H1 (cell line): Measurements from ENCODE around the gene AAGAB. TPM values are rescaled to one million over a fixed set of nuclear protein-coding genes. Genes with fewer than 3 reads are reported as not detected.

Experiments used
- CTCF ChIA-PET: fragments of 300-600 bp; sonication (Branson Sonifier 250); formaldehyde crosslinking; loops from one replicate; lab custom pipeline; 2021; ENCODE audit not compliant: partially characterized antibody; lab: Charles Lee
- POLR2A ChIA-PET: fragments of 300-600 bp; sonication (Branson Sonifier 250); formaldehyde crosslinking; loops from one replicate; lab custom pipeline; 2021; ENCODE audit warnings: inconsistent platforms; ENCODE audit not compliant: partially characterized antibody; lab: Charles Lee
- DNase-seq, 2 experiments: peaks; one replicate each; pipeline versions ENCODE4 v3.0.0 to v3.0.0-alpha.2; 2010 to 2022; ENCODE audit warnings: low spot score in 2 of 2, low read depth in 1 of 2, mixed read lengths in 1 of 2
- FAIRE-seq: peaks from 2 replicates; lab custom pipeline; 2011; peaks lifted over from hg19 to GRCh38; lab: Jason Lieb, UNC
- H2AFZ ChIP-seq: 2 replicates; pipeline ENCODE4 v1.8.1; 2012; ENCODE audit warnings: low read length, inconsistent platforms
- H2AK5ac ChIP-seq: 2 replicates; pipeline ENCODE4 v1.6.1; 2013; ENCODE audit warnings: low read depth, low read length
- H2BK120ac ChIP-seq: replicated peaks from 2 replicates; pipeline ENCODE3; 2013; ENCODE audit warnings: low read depth, low read length, inconsistent platforms
- H2BK12ac ChIP-seq: 2 replicates; pipeline ENCODE4 v1.6.1; 2013; ENCODE audit warnings: low read depth, low read length
- H2BK15ac ChIP-seq: 2 replicates; pipeline ENCODE4 v1.6.1; 2013; ENCODE audit warnings: low read length
- H2BK20ac ChIP-seq: 2 replicates; pipeline ENCODE4 v1.6.1; 2013; ENCODE audit warnings: low read length
- H2BK5ac ChIP-seq: 2 replicates; pipeline ENCODE4 v1.6.1; 2013; ENCODE audit warnings: low read depth, low read length
- H3K14ac ChIP-seq: 2 replicates; pipeline ENCODE4 v1.6.1; 2013; ENCODE audit warnings: inconsistent platforms; ENCODE audit not compliant: insufficient read length
- H3K18ac ChIP-seq: 2 replicates; pipeline ENCODE4 v1.6.1; 2013; ENCODE audit warnings: low read length; ENCODE audit errors: extremely low read depth
- H3K23ac ChIP-seq: 2 replicates; pipeline ENCODE4 v1.6.1; 2013; ENCODE audit warnings: inconsistent platforms; ENCODE audit not compliant: insufficient read length
- H3K23me2 ChIP-seq: 2 replicates; pipeline ENCODE4 v1.6.1; 2013; ENCODE audit warnings: low read depth, low read length
- H3K27ac ChIP-seq: 2 replicates; pipeline ENCODE4 v1.6.1; 2011; ENCODE audit warnings: low read depth, low read length, inconsistent platforms
- H3K27me3 ChIP-seq, 4 experiments: replicated peaks in 1 of 4; 1 replicate in 1 of 4; 2 replicates in 3 of 4; pipeline versions ENCODE4 v1.6.1 to v1.8.1; 2011 to 2013; ENCODE audit warnings: low read length in 3 of 4, mild to moderate bottlenecking in 3 of 4, inconsistent platforms in 2 of 4, mixed read lengths in 2 of 4, moderate library complexity in 1 of 4; ENCODE audit not compliant: control insufficient read depth in 3 of 4, insufficient read depth in 3 of 4; ENCODE audit errors: extremely low read depth in 1 of 4
- H3K36me3 ChIP-seq, 4 experiments: 2 replicates each; pipeline versions ENCODE4 v1.6.1 to v1.8.1; 2011 to 2013; ENCODE audit warnings: mild to moderate bottlenecking in 4 of 4, low read length in 3 of 4, moderate library complexity in 2 of 4, control low read depth in 1 of 4, inconsistent platforms in 1 of 4; ENCODE audit not compliant: insufficient read depth in 4 of 4, control insufficient read depth in 2 of 4
- H3K4ac ChIP-seq: replicated peaks from 2 replicates; pipeline ENCODE3; 2013; ENCODE audit warnings: low read length, low read depth, mixed read lengths, inconsistent platforms; ENCODE audit not compliant: insufficient read length
- H3K4me1 ChIP-seq, 4 experiments: replicated peaks in 1 of 4; 1 replicate in 1 of 4; 2 replicates in 3 of 4; pipeline versions ENCODE4 v1.6.1 to v1.8.1; 2011 to 2013; ENCODE audit warnings: low read length in 3 of 4, inconsistent platforms in 2 of 4, mixed read lengths in 1 of 4; ENCODE audit not compliant: insufficient read depth in 4 of 4, control insufficient read depth in 3 of 4
- H3K4me2 ChIP-seq, 2 experiments: 2 replicates each; pipeline versions ENCODE4 v1.6.1 to v1.8.1; 2011 to 2013; ENCODE audit warnings: low read depth in 2 of 2, low read length in 2 of 2, control low read depth in 1 of 2, inconsistent platforms in 1 of 2, mild to moderate bottlenecking in 1 of 2; ENCODE audit not compliant: insufficient read depth in 1 of 2
- H3K4me3 ChIP-seq, 4 experiments: fragments of 200-600, 300-600 bp in 1 of 4; sonication (generic), shearing (Covaris generic), sonication (Bioruptor Twin) in 1 of 4; 2 replicates each; pipeline versions ENCODE4 v1.5.1 to v1.8.1; 2011 to 2016; ENCODE audit warnings: low read length in 4 of 4, low read depth in 3 of 4, control low read depth in 2 of 4, inconsistent platforms in 2 of 4, mild to moderate bottlenecking in 2 of 4, mixed read lengths in 1 of 4, moderate library complexity in 1 of 4; ENCODE audit not compliant: insufficient read depth in 2 of 4; ENCODE audit errors: extremely low read depth in 1 of 4
- H3K56ac ChIP-seq: replicated peaks from 2 replicates; pipeline ENCODE3; 2013; ENCODE audit warnings: low read depth, mild to moderate bottlenecking, mixed read lengths, low read length, inconsistent platforms; ENCODE audit not compliant: insufficient read length
- H3K79me1 ChIP-seq: 2 replicates; pipeline ENCODE4 v1.6.1; 2013; ENCODE audit warnings: low read depth, low read length, control low read depth
- H3K79me2 ChIP-seq, 2 experiments: 2 replicates each; pipeline versions ENCODE4 v1.6.1 to v1.8.1; 2012 to 2013; ENCODE audit warnings: low read length in 2 of 2, mild to moderate bottlenecking in 2 of 2, inconsistent platforms in 1 of 2; ENCODE audit not compliant: insufficient read depth in 2 of 2, control insufficient read depth in 1 of 2
- H3K9ac ChIP-seq, 4 experiments: replicated peaks in 1 of 4; 1 replicate in 1 of 4; 2 replicates in 3 of 4; pipeline versions ENCODE4 v1.6.1 to v1.8.1; 2011 to 2013; ENCODE audit warnings: low read depth in 3 of 4, low read length in 3 of 4, control low read depth in 2 of 4, mild to moderate bottlenecking in 2 of 4, moderate library complexity in 2 of 4, inconsistent platforms in 1 of 4; ENCODE audit errors: extremely low read depth in 1 of 4
- H3K9me3 ChIP-seq, 2 experiments: 2 replicates each; pipeline versions ENCODE4 v1.6.1 to v1.8.1; 2012 to 2013; ENCODE audit warnings: mild to moderate bottlenecking in 2 of 2, moderate library complexity in 2 of 2, control low read depth in 1 of 2, inconsistent platforms in 1 of 2, low read depth in 1 of 2, low read length in 1 of 2, mixed read lengths in 1 of 2; ENCODE audit not compliant: insufficient read depth in 2 of 2
- H4K20me1 ChIP-seq, 2 experiments: replicated peaks in 1 of 2; 2 replicates each; pipeline versions ENCODE3 to v1.8.1; 2011 to 2013; ENCODE audit warnings: inconsistent platforms in 2 of 2, low read length in 2 of 2, mild to moderate bottlenecking in 1 of 2; ENCODE audit not compliant: insufficient read depth in 2 of 2, control insufficient read depth in 1 of 2
- H4K5ac ChIP-seq: 2 replicates; pipeline ENCODE4 v1.6.1; 2013; ENCODE audit warnings: low read length, low read depth, mixed read lengths, inconsistent platforms; ENCODE audit not compliant: insufficient read length
- H4K8ac ChIP-seq: 2 replicates; pipeline ENCODE4 v1.8.0; 2013; ENCODE audit warnings: mild to moderate bottlenecking, moderate library complexity, low read length, inconsistent platforms; ENCODE audit not compliant: insufficient read depth; ENCODE audit errors: extremely low read depth
- H4K91ac ChIP-seq: replicated peaks from 2 replicates; pipeline ENCODE3; 2013; ENCODE audit warnings: low read length, mixed read lengths, inconsistent platforms; ENCODE audit not compliant: insufficient read length
- RFX5 ChIP-seq: IDR thresholded peaks from 2 replicates; pipeline ENCODE4 v1.6.1; 2011; ENCODE audit warnings: low read depth, low read length, improper control_type of control experiment, borderline replicate concordance
- WGBS, 2 experiments: shearing (Covaris generic) in 1 of 2; methylation state at CpG; one replicate each; pipeline versions ENCODE4 v1.1.6 to v1.1.7; 2013 to 2015; ENCODE audit warnings: low lambda C conversion rate in 2 of 2, mixed read lengths in 2 of 2, inconsistent platforms in 1 of 2, low coverage in 1 of 2, missing lambda C conversion rate in 1 of 2; ENCODE audit not compliant: insufficient replicate concordance in 2 of 2, insufficient coverage in 1 of 2, insufficient read length in 1 of 2; ENCODE audit errors: extremely low coverage in 1 of 2, missing lambda C conversion rate in 1 of 2; 5-methylcytosine and 5-hydroxymethylcytosine counted together
- polyA plus RNA-seq, 7 experiments: library from polyadenylated mRNA; depleted of rRNA in 3 of 7; stranded (reverse) in 5 of 7; unstranded in 2 of 7; fragments of >200 nt in 5 of 7; fragments of 200-250 nt in 2 of 7; gene quantifications; 1 replicate in 5 of 7; 2 replicates in 1 of 7; 4 replicates in 1 of 7; pipeline versions ENCODE4 v1.2.1 to v1.2.3, GENCODE V29; 2011 to 2013; ENCODE audit warnings: missing spikeins in 2 of 7, mixed read lengths in 2 of 7
- total RNA-seq: library from RNA; stranded (reverse); fragmentation: NEBNext Ultra II Directional; extraction: Animal tissue kit (Norgen Biotek cat#: 25700); gene quantifications from 2 replicates; pipeline ENCODE4 v1.2.1, GENCODE V29; 2021

The AAGAB gene
- total and polyA plus RNA-seq, 2 of the 8 experiments (the other 6 are each of a cell fraction or from before 2014, with no cell fraction given) = 20.1 to 45.9 TPM

DNA sequence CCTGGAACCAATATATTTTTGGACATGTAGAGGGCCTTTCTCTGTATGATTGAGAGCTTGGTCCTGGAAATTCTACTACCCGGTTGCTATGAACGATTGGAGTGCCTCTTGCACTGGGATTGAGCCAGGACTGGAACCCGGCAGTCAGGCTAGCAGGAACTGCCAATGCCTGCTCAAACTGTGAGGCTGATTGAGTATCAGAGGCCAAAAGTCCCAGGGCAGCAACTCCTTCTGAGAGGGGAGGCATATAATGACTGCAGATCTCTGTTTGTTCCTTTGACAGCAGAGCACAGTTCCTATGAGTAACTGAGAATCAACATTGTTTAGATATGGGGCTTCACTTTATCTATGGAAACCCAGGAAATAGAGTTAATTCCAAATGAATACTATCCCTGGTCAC, 13.0 kb upstream of the AAGAB start:
- ChIA-PET CTCF (no interaction called here), POLR2A (interaction anchor here (1.2 kb wide), 1 partner anchor 13 kb away, joined by 3 read pairs; the partner anchor contains the start of genes AAGAB and IQCH)
- Histone ChIP-seq H3K79me1 (no peaks in the 10 kb centered on the region), H3K56ac (no peak overlapping the region), H3K27me3 (no peaks in the 10 kb centered on the region; a peak in 1 of 7 replicates), H4K8ac (no peak overlapping the region), H3K4me3 (no peak overlapping the region), H3K27ac (no peak overlapping the region), H3K14ac (no peak overlapping the region), H2BK120ac (no peak overlapping the region), H3K4me2 (no peak overlapping the region), H2BK20ac (no peak overlapping the region), H2AFZ (no peak overlapping the region), H2BK5ac (no peak overlapping the region), H3K4me1 (peaks cover 0 to 5% (median 0%) of the 10 kb centered on the region in 4 experiments; a peak in 3 of 7 replicates), H4K20me1 (no peaks in the 10 kb centered on the region), H4K91ac (no peak overlapping the region), H3K36me3 (no peaks in the 10 kb centered on the region), H4K5ac (no peak overlapping the region), H2BK15ac (no peak overlapping the region), H2BK12ac (no peak overlapping the region), H3K79me2 (no peaks in the 10 kb centered on the region), H3K23ac (no peak overlapping the region), H3K9ac (no peak overlapping the region), H3K18ac (no peak overlapping the region), H2AK5ac (no peak overlapping the region), H3K23me2 (no peaks in the 10 kb centered on the region), H3K9me3 (no peaks in the 10 kb centered on the region), H3K4ac (no peak overlapping the region)
- 62% methylated on average over 3 of the region's 3 CpGs; no CpG with 5 or more reads in 1 of the 2 experiments for WGBS, 2 experiments
- FAIRE-seq (no peak), DNase-seq (no peak)
- no peak for TF ChIP-seq RFX5
